Epithelial cell of prostate (primary cell): ENCODE data around the gene CDH13.

ENCODE experiments used
- DNase-seq: peaks from one replicate; pipeline ENCODE4 v3.0.0-alpha.2; 2011; ENCODE audit warnings: low read depth, low spot score
- H3K27ac ChIP-seq: fragments of 450-650 bp; 2 replicates; pipeline ENCODE4 v1.5.1; 2017; ENCODE audit warnings: mild to moderate bottlenecking

The CDH13 gene

GRCh38 chr16:83402967-83403366, 776.2 kb downstream of the CDH13 start:
- H3K27ac ChIP-seq: peak overlapping the region; percentile 80

GRCh38 chr16:83403761-83404160, 777.0 kb downstream of the CDH13 start:
- DNase-seq: peak; percentile 68

More at GRCh38 chr16:83402967-83403366, 776.2 kb downstream of the CDH13 start:
- no peak for DNase-seq

GRCh38 chr16:83404261-83404660, 777.5 kb downstream of the CDH13 start:
- DNase-seq: no peak
- H3K27ac ChIP-seq: peak overlapping the region; percentile 80

More at GRCh38 chr16:83403761-83404160, 777.0 kb downstream of the CDH13 start:
- H3K27ac ChIP-seq: peak overlapping the region; percentile 80

GRCh38 chr16:83407928-83408327, 781.2 kb downstream of the CDH13 start:
- no peak for DNase-seq
- H3K27ac ChIP-seq: no peak overlapping the region

- peak; percentile 12 for DNase-seq
- no peak overlapping the region for H3K27ac ChIP-seq
These were observed 782.6 kb downstream of the CDH13 start for GRCh38 chr16:83409347-83409746.

GRCh38 chr16:83418565-83418964, 791.8 kb downstream of the CDH13 start:
- no peak for DNase-seq
- no peak overlapping the region for H3K27ac ChIP-seq

GRCh38 chr16:83420206-83420760, 793.5 kb downstream of the CDH13 start:
- H3K27ac ChIP-seq: no peak overlapping the region
- DNase-seq: no peak

- no peak for DNase-seq
- no peak overlapping the region for H3K27ac ChIP-seq
These were observed 806.4 kb downstream of the CDH13 start for GRCh38 chr16:83433201-83433600.

GRCh38 chr16:83437036-83437435, 810.3 kb downstream of the CDH13 start:
- DNase-seq: no peak
- H3K27ac ChIP-seq: no peak overlapping the region

GRCh38 chr16:83438326-83438725, 811.6 kb downstream of the CDH13 start:
- no peak for DNase-seq

GRCh38 chr16:83439412-83439811, 812.6 kb downstream of the CDH13 start:
- no peak for DNase-seq
- H3K27ac ChIP-seq: no peak overlapping the region

More at GRCh38 chr16:83438326-83438725, 811.6 kb downstream of the CDH13 start:
- H3K27ac ChIP-seq: no peak overlapping the region

- H3K27ac ChIP-seq: no peak overlapping the region
- no peak for DNase-seq
These were observed 814.7 kb downstream of the CDH13 start for GRCh38 chr16:83441517-83441916.

GRCh38 chr16:83443972-83444371, 817.2 kb downstream of the CDH13 start:
- no peak overlapping the region for H3K27ac ChIP-seq
- no peak for DNase-seq

- no peak overlapping the region for H3K27ac ChIP-seq
- no peak for DNase-seq
These were observed 820.8 kb downstream of the CDH13 start for GRCh38 chr16:83447560-83447959.

GRCh38 chr16:83449861-83450260, 823.1 kb downstream of the CDH13 start:
- no peak for DNase-seq
- H3K27ac ChIP-seq: no peak overlapping the region

- DNase-seq: no peak
- no peak overlapping the region for H3K27ac ChIP-seq
These were observed 827.2 kb downstream of the CDH13 start for GRCh38 chr16:83453977-83454376.

- no peak for DNase-seq
- no peak overlapping the region for H3K27ac ChIP-seq
These were observed 828.9 kb downstream of the CDH13 start for GRCh38 chr16:83455716-83456115.

- no peak for DNase-seq
- H3K27ac ChIP-seq: no peak overlapping the region
These were observed 830.2 kb downstream of the CDH13 start for GRCh38 chr16:83456934-83457333.

- no peak overlapping the region for H3K27ac ChIP-seq
- DNase-seq: peak; percentile 34
These were observed 831.8 kb downstream of the CDH13 start for GRCh38 chr16:83458612-83459011.

GRCh38 chr16:83464991-83465390, 838.2 kb downstream of the CDH13 start:
- no peak overlapping the region for H3K27ac ChIP-seq
- no peak for DNase-seq

GRCh38 chr16:83470416-83470815, 843.6 kb downstream of the CDH13 start:
- no peak for DNase-seq
- no peak overlapping the region for H3K27ac ChIP-seq

GRCh38 chr16:83472776-83473501, 846.2 kb downstream of the CDH13 start:
- no peak overlapping the region for H3K27ac ChIP-seq
- DNase-seq: no peak
